GM08714 (cell line): ENCODE measurements around the gene USP49.

ENCODE experiments used
- H3K4me3 ChIP-seq: fragments of 200-500 bp; sonication (Bioruptor generic); 2 replicates; pipeline ENCODE4 v1.5.1; 2014; ENCODE audit warnings: mild to moderate bottlenecking, low read length, inconsistent platforms
- ZNF274 ChIP-seq: IDR thresholded peaks from 2 replicates; pipeline ENCODE4 v1.6.1; 2012; ENCODE audit warnings: mild to moderate bottlenecking, low read depth, low read length

The USP49 gene

DNA sequence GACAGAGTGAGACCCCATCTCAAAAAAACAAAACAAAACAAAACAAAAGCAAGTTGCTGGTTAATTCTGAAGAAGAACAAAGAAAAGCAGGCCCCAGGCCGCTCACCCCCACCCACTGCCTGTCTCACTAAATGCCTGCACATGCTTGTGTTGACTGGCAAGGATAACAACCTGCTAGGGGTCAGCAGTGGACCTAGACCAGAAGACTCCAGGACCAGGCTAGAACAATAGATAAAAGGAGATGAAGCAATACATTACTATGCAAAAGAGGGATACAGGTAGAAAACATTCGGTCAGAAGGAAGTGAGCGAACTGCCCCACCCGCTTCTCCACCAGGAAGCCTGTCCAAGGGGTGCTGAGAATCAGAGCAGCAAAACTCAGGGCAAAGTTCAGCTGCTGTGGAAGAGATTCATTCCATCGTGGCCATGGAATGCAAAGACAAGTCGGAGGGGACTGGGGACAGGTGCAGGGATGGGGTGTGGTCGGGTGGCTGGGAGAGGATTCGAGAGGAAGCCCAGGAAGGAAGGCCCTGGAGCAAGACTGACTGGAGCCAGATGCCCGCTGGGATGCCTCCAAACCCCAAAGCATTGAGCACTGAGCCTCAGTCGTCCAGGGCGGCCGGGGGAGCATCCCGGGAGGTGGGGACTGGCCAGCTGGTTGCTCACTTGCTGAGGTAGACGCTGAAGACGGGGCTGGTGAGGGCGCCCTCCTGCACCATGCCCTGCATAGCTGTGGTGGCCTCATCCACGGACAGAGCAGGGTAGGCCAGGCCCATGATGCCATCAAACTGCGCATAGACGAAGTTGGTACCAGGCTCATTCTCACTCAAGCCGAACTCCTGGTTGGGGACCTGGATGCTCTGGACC, 153.3 kb downstream of the USP49 start:
- TF ChIP-seq ZNF274, result no peak

DNA sequence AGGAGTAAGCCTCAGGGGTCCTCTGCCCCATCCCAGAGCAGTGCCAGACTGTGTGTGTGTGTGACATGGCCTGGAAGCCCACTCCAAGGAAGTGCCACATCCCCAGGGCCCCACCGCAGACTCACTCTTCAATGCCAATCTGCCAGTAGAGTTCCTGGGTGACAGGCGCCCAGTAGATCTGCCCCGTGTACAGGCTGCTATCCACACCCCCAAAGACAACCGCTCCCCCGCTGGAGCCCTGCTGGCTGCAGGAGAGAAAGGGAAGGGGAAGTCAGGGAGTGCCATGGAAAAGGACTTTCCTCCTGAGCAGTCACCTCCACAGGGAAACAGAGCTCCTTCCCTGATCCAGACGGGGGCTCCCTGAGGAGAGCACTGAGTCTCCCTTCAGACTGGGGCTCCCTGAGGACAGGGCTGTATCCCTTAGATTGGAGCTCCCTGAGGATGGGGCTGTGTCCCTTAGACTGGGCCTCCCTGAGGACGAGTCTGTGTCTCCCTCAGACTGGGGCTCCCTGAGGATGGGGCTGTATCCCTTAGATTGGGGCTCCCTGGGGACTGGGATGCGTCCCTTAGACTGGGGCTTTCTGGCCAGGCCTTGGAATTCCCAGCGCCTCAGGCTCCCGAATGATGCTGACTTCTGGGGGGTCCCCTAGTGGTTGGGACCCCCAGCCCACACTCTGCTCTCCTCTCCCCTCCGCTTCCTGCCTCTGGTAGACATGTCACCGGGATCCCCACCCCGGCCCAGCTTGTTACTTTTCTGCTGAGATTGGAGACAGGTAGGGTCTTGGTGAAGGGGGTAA, 154.6 kb downstream of the USP49 start:
- no peak overlapping the region for H3K4me3 ChIP-seq
- no peak for TF ChIP-seq ZNF274

More for the DNA sequence above, 153.3 kb downstream of the USP49 start:
- H3K4me3 ChIP-seq, result no peak overlapping the region
